Osteoblast (primary cell): ENCODE data around the gene PLCG2. TPM values are rescaled to one million over a fixed set of nuclear protein-coding genes. Genes with fewer than 3 reads are reported as not detected.

Experiments used
- DNase-seq: peaks from one replicate; pipeline ENCODE4 v3.0.0; 2011; ENCODE audit warnings: low spot score, mixed read lengths; ENCODE audit not compliant: insufficient read length; ENCODE audit errors: missing footprints
- H2AFZ ChIP-seq: 2 replicates; pipeline ENCODE4 v1.6.0; 2011; ENCODE audit warnings: mild to moderate bottlenecking, low read length
- H3K27ac ChIP-seq: 2 replicates; pipeline ENCODE4 v1.5.1; 2011; ENCODE audit warnings: mild to moderate bottlenecking, low read depth, low read length, moderate library complexity
- H3K27me3 ChIP-seq: 2 replicates; pipeline ENCODE4 v1.6.0; 2012; ENCODE audit warnings: mild to moderate bottlenecking, control low read depth, inconsistent platforms, low read length, moderate library complexity; ENCODE audit not compliant: insufficient read depth
- H3K36me3 ChIP-seq: 2 replicates; pipeline ENCODE4 v1.5.1; 2011; ENCODE audit warnings: mild to moderate bottlenecking, low read length, control low read depth, moderate library complexity; ENCODE audit not compliant: insufficient read depth
- H3K4me1 ChIP-seq: 2 replicates; pipeline ENCODE4 v1.5.1; 2011; ENCODE audit warnings: mild to moderate bottlenecking, low read length, control low read depth, moderate library complexity; ENCODE audit not compliant: insufficient read depth
- H3K4me2 ChIP-seq: 2 replicates; pipeline ENCODE4 v1.6.0; 2011; ENCODE audit warnings: mild to moderate bottlenecking, low read length; ENCODE audit not compliant: insufficient read depth
- H3K4me3 ChIP-seq: fragments of 200-600 bp; sonication (generic); 3 replicates; pipeline ENCODE4 v1.5.1; 2012; ENCODE audit warnings: mild to moderate bottlenecking, low read length, inconsistent platforms; ENCODE audit not compliant: insufficient read depth
- H3K79me2 ChIP-seq: 2 replicates; pipeline ENCODE4 v1.6.0; 2012; ENCODE audit warnings: mild to moderate bottlenecking, low read length, control low read depth, inconsistent platforms; ENCODE audit not compliant: insufficient read depth
- H3K9me3 ChIP-seq: 2 replicates; pipeline ENCODE4 v1.5.1; 2011; ENCODE audit warnings: low read depth, low read length, control low read depth
- H4K20me1 ChIP-seq: 2 replicates; pipeline ENCODE4 v1.6.0; 2012; ENCODE audit warnings: mild to moderate bottlenecking, low read length, control low read depth; ENCODE audit not compliant: insufficient read depth
- CTCF ChIP-seq: IDR thresholded peaks from 2 replicates; pipeline ENCODE4 v1.5.1; 2011; ENCODE audit warnings: mild to moderate bottlenecking, low read depth, low read length, moderate library complexity; ENCODE audit errors: extremely low read depth
- total RNA-seq: library from RNA; depleted of rRNA; stranded (reverse); fragments of >200 nt; gene quantifications from 2 replicates; pipeline ENCODE4 v1.2.3, GENCODE V29; 2012

Gene PLCG2
- total RNA-seq, 1 donor: 1.1 TPM

- Histone ChIP-seq H3K36me3 (no peaks in the 10 kb centered on the region), H3K4me2 (no peak overlapping the region), H3K4me3 (no peak overlapping the region), H3K4me1 (no peaks in the 10 kb centered on the region), H3K27me3 (no peaks in the 10 kb centered on the region), H2AFZ (no peak overlapping the region), H4K20me1 (no peaks in the 10 kb centered on the region), H3K79me2 (no peaks in the 10 kb centered on the region), H3K9me3 (no peaks in the 10 kb centered on the region), H3K27ac (no peak overlapping the region)
- no peak for TF ChIP-seq CTCF
- DNase-seq: peak; percentile 37
Measured at GRCh38 chr16:81790830-81791435, 11.8 kb downstream of the PLCG2 start.

- no peaks in the 10 kb centered on the region for H4K20me1 ChIP-seq
- H3K4me1 ChIP-seq: no peaks in the 10 kb centered on the region
- TF ChIP-seq CTCF: no peak
- H3K27me3 ChIP-seq: no peaks in the 10 kb centered on the region
- no peaks in the 10 kb centered on the region for H3K79me2 ChIP-seq
- no peak overlapping the region for H3K4me3 ChIP-seq
- DNase-seq: no peak
- H3K27ac ChIP-seq: no peak overlapping the region
- H2AFZ ChIP-seq: no peak overlapping the region
- no peaks in the 10 kb centered on the region for H3K9me3 ChIP-seq
- H3K36me3 ChIP-seq: no peaks in the 10 kb centered on the region
- no peak overlapping the region for H3K4me2 ChIP-seq
Measured at GRCh38 chr16:81792828-81793227, 13.7 kb downstream of the PLCG2 start.

- Histone ChIP-seq H3K79me2 (no peaks in the 10 kb centered on the region), H2AFZ (no peak overlapping the region), H3K4me2 (no peak overlapping the region), H3K4me1 (no peaks in the 10 kb centered on the region), H3K9me3 (no peaks in the 10 kb centered on the region), H4K20me1 (no peaks in the 10 kb centered on the region), H3K27ac (no peak overlapping the region), H3K27me3 (no peaks in the 10 kb centered on the region), H3K36me3 (no peaks in the 10 kb centered on the region), H3K4me3 (no peak overlapping the region)
- TF ChIP-seq CTCF: no peak
- no peak for DNase-seq
Measured at GRCh38 chr16:81795193-81795592, 16.1 kb downstream of the PLCG2 start.

- Histone ChIP-seq H3K4me1 (no peaks in the 10 kb centered on the region), H3K27me3 (no peaks in the 10 kb centered on the region), H4K20me1 (no peaks in the 10 kb centered on the region), H3K4me3 (no peak overlapping the region), H3K36me3 (no peaks in the 10 kb centered on the region), H2AFZ (no peak overlapping the region), H3K79me2 (no peaks in the 10 kb centered on the region), H3K9me3 (no peaks in the 10 kb centered on the region), H3K27ac (no peak overlapping the region), H3K4me2 (no peak overlapping the region)
- no peak for TF ChIP-seq CTCF
- no peak for DNase-seq
Measured at GRCh38 chr16:81796035-81796434, 16.9 kb downstream of the PLCG2 start.
